K562 (cell line): Measurements from ENCODE around the gene CSF1R. TPM values are rescaled to one million over a fixed set of nuclear protein-coding genes. Genes with fewer than 3 reads are reported as not detected.

Experiments used
- ATAC-seq: fragments of 200-7000 bp; cut with Tn5 transposase; 3 replicates; pipeline ENCODE4 v1.9.1; 2020; ENCODE audit warnings: moderate library complexity
- BruUV-seq: library from RNA; stranded (reverse); fragments of 400-500 nt; replicated peaks from 2 replicates; lab custom pipeline; 2021; lab: Mats Ljungman, UMichigan
- CTCF ChIA-PET: fragments of 300-600 bp; formaldehyde crosslinking; extraction: SDS; loops from one replicate; lab custom pipeline; 2021; ENCODE audit warnings: low intra/inter-chr PET ratio; lab: Yijun Ruan, JAX
- POLR2A ChIA-PET: fragments of 300-600, 350-650 bp; sonication (Branson Sonifier 250); formaldehyde crosslinking; extraction: SDS; loops from one replicate; lab custom pipeline; 2021; ENCODE audit warnings: antibody characterized with exemption, inconsistent platforms; lab: Yijun Ruan, JAX
- DNase-seq, 4 experiments: peaks; one replicate each; pipeline versions ENCODE4 v3.0.0 to v3.0.0-alpha.2; 2011 to 2018; ENCODE audit warnings: low spot score in 3 of 4, mixed read lengths in 3 of 4; ENCODE audit errors: extremely low read depth in 1 of 4
- FAIRE-seq: peaks from 2 replicates; lab custom pipeline; 2011; peaks lifted over from hg19 to GRCh38; lab: Jason Lieb, UNC
- H2AFZ ChIP-seq: 2 replicates; pipeline ENCODE4 v1.6.0; 2011; ENCODE audit warnings: low read depth, low read length, control low read depth, inconsistent platforms
- H3K27ac ChIP-seq: fragments of 200-600 bp; 3 replicates; pipeline ENCODE4 v1.8.0; 2011; ENCODE audit warnings: low read depth, mild to moderate bottlenecking, control low read depth, inconsistent platforms, low read length, moderate library complexity, mixed read lengths; ENCODE audit errors: extremely low read depth
- H3K27me3 ChIP-seq, 2 experiments: fragments of 300-600 bp in 1 of 2; 2 replicates in 1 of 2; 3 replicates in 1 of 2; pipeline versions ENCODE4 v1.6.0 to v1.8.0; 2011; ENCODE audit warnings: inconsistent platforms in 2 of 2, low read length in 2 of 2, mild to moderate bottlenecking in 1 of 2, mixed read lengths in 1 of 2, moderate library complexity in 1 of 2; ENCODE audit not compliant: control insufficient read depth in 2 of 2, insufficient read depth in 2 of 2
- H3K36me3 ChIP-seq: fragments of 300-600 bp; 3 replicates; pipeline ENCODE4 v1.8.0; 2011; ENCODE audit warnings: mild to moderate bottlenecking, low read length, inconsistent platforms; ENCODE audit not compliant: control insufficient read depth, insufficient read depth
- H3K4me1 ChIP-seq, 2 experiments: fragments of 200-600 bp in 1 of 2; replicated peaks in 1 of 2; 2 replicates in 1 of 2; 3 replicates in 1 of 2; pipeline versions ENCODE4 v1.5.1 to v1.8.0; 2011; ENCODE audit warnings: inconsistent platforms in 2 of 2, low read length in 2 of 2, mild to moderate bottlenecking in 1 of 2, mixed read lengths in 1 of 2, moderate library complexity in 1 of 2; ENCODE audit not compliant: control insufficient read depth in 2 of 2, insufficient read depth in 2 of 2
- H3K4me2 ChIP-seq: 2 replicates; pipeline ENCODE4 v1.6.1; 2011; ENCODE audit warnings: low read length, control low read depth, inconsistent platforms, mixed read lengths; ENCODE audit not compliant: insufficient read depth
- H3K4me3 ChIP-seq: fragments of 200-600 bp; sonication (generic), shearing (Covaris generic); 2 replicates; pipeline ENCODE4 v1.5.1; 2016; ENCODE audit warnings: control low read depth, inconsistent platforms
- H3K79me2 ChIP-seq: fragments of 200-600 bp; 3 replicates; pipeline ENCODE4 v1.8.0; 2011; ENCODE audit warnings: low read length, inconsistent platforms; ENCODE audit not compliant: control insufficient read depth, insufficient read depth
- H3K9ac ChIP-seq, 2 experiments: 2 replicates each; pipeline versions ENCODE4 v1.6.0 to v1.6.1; 2011; ENCODE audit warnings: low read depth in 2 of 2, low read length in 2 of 2, control low read depth in 1 of 2, inconsistent platforms in 1 of 2, mild to moderate bottlenecking in 1 of 2, mixed read lengths in 1 of 2; ENCODE audit not compliant: insufficient read depth in 1 of 2
- H3K9me1 ChIP-seq: one replicate; pipeline ENCODE4 v1.6.0; 2011; ENCODE audit warnings: inconsistent platforms, mild to moderate bottlenecking, low read length, moderate library complexity; ENCODE audit not compliant: control insufficient read depth, insufficient read depth
- H3K9me3 ChIP-seq: replicated peaks from 2 replicates; pipeline ENCODE4 v1.5.1; 2011; ENCODE audit warnings: low read depth, low read length, inconsistent platforms; ENCODE audit not compliant: control insufficient read depth, insufficient read depth
- H4K20me1 ChIP-seq: replicated peaks from 2 replicates; pipeline ENCODE4 v1.6.1; 2011; ENCODE audit warnings: low read length, inconsistent platforms, mixed read lengths; ENCODE audit not compliant: control insufficient read depth, insufficient read depth
- ARID2 ChIP-seq: fragments of 450-650 bp; IDR thresholded peaks from 2 replicates; pipeline ENCODE4 v1.6.1; 2017; ENCODE audit warnings: antibody characterized with exemption, mild to moderate bottlenecking
- BCOR ChIP-seq: fragments of 450-650 bp; IDR thresholded peaks from 2 replicates; pipeline ENCODE4 v1.6.1; 2016
- HNRNPH1 ChIP-seq: fragments of 200-400 bp; formaldehyde crosslinking; optimal IDR thresholded peaks from 2 replicates; pipeline ENCODE3; 2017; ENCODE audit warnings: low read depth, mild to moderate bottlenecking, low read length, moderate library complexity
- KDM1A ChIP-seq, 2 experiments: fragments of 450-650 bp; IDR thresholded peaks; 2 replicates each; pipeline ENCODE4 v1.6.1; 2016; ENCODE audit warnings: mild to moderate bottlenecking in 2 of 2
- RBM25 ChIP-seq: fragments of 200-400 bp; formaldehyde crosslinking; IDR thresholded peaks from 2 replicates; pipeline ENCODE4 v1.6.1; 2018; ENCODE audit warnings: low read length, low read depth, moderate library complexity; ENCODE audit not compliant: severe bottlenecking
- ZKSCAN3 ChIP-seq: fragments of 250-450 bp; sonication (Bioruptor Pico); IDR thresholded peaks from 2 replicates; pipeline ENCODE4 v1.4.0; 2020
- WGBS: fragments of 100-300 bp; shearing (Covaris generic); methylation state at CpG from one replicate; pipeline ENCODE4 v1.1.6; 2016; ENCODE audit warnings: low coverage, mixed read lengths; ENCODE audit not compliant: insufficient coverage; ENCODE audit errors: missing lambda C conversion rate; 5-methylcytosine and 5-hydroxymethylcytosine counted together
- in situ Hi-C: fragments of 300-500 bp; cut with MboI; formaldehyde crosslinking; loops from 4 replicates; pipeline ENCODE4 v1.15.0; 2018; ENCODE audit warnings: inconsistent platforms, mixed read lengths
- intact Hi-C: fragments of 100-400 bp; cut with micrococcal nuclease; formaldehyde crosslinking; loops from 2 replicates; pipeline ENCODE4 v1.14.2; 2022
- polyA plus RNA-seq, 8 experiments: library from polyadenylated mRNA; depleted of rRNA in 4 of 8; stranded (reverse) in 5 of 8; unstranded in 3 of 8; fragments of >200 nt; fragmentation: Nextera tagmentation in 2 of 8; fragmentation: Illumina TruSeq in 1 of 8; extraction: Ambion mirVana in 2 of 8; extraction: Trizol in 1 of 8; gene quantifications; 2 replicates each; pipeline versions ENCODE4 v1.2.1 to v1.2.3, GENCODE V29; 2011 to 2014; ENCODE audit warnings: inconsistent platforms in 1 of 8, missing spikeins in 1 of 8
- total RNA-seq, 7 experiments: library from RNA; depleted of rRNA in 6 of 7; stranded (reverse); fragments of >200 nt in 6 of 7; fragmentation: Illumina TruSeq in 2 of 7; extraction: Trizol in 2 of 7; gene quantifications; 2 replicates each; pipeline versions ENCODE4 v1.2.1 to v1.2.3, GENCODE V29; 2011 to 2021; ENCODE audit warnings: low replicate concordance in 1 of 7

Gene CSF1R
- total and polyA plus RNA-seq, 9 of the 15 experiments (the other 6 are each of a cell fraction or from before 2014, with no cell fraction given) = 0.03 to 0.64 (median 0.20) TPM; not detected in 6

DNA sequence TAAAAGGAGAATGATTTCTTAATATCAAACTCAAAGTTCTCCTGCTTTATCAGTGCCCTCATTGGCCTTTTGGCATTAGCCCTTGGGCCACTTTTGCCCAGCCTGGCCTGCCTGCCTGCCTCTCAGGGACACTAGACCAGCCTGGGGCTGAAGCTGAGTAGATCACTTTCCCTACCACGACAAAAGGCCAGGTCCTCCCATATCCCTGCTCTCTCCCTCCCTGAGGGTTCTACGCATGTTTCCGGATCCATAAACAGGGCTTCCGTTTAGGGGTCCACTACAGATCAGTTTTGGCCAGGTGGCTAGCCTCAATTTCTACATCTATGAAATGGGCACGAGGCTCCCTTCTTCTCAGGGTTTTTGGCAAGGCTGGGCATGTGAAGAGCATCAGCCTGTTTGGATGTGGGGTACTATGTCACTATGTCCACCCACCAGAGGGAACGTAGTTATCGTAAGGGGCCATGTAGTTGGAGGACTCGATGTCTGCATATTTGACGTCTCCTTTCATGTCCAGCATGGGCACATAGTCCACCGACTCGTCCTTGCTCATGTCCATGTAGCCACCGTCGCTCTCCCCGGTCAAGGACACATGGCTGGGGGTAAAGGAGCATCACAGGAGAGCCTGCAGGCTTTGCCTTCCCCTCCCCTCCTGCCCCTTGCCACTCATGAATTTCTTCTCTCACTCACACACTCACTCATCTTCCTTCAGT, 35.2 kb upstream of the CSF1R start:
- ChIA-PET POLR2A (no interaction called here), CTCF (no interaction called here)
- Histone ChIP-seq H3K36me3 (no peaks in the 10 kb centered on the region), H3K4me1 (peaks cover 12 to 21% of the 10 kb centered on the region in 2 experiments; a peak in 4 of 5 replicates), H2AFZ (peak overlapping the region; percentile 76; the same call in 1 of the 2 replicates), H3K9me1 (no peaks in the 10 kb centered on the region), H3K4me2 (peak overlapping the region; percentile 9; the same call in 1 of the 2 replicates), H3K9me3 (no peaks in the 10 kb centered on the region), H3K4me3 (no peak overlapping the region)
- no TSS peak for BruUV-seq
- DNase-seq (no peak), ATAC-seq (no peak)
- intact Hi-C loops = loop anchor here (10.0 kb wide), 2 partner anchors 47 to 287 kb away; no protein-coding TSS in a partner anchor
- no peak for TF ChIP-seq HNRNPH1
- peak; percentile 64 for TF ChIP-seq RBM25
- TF ChIP-seq ARID2 = no peak
- no peak for TF ChIP-seq ZKSCAN3 (CRISPR knock-in tag)
- TF ChIP-seq KDM1A (IDR thresholded peaks at IDR 0.05) = 0 out of 4 replicates have a peak, but pooled peaks of 1 of the 2 experiments have one; percentile 17
- peak; percentile 68 for TF ChIP-seq BCOR
- TF ChIP-seq, all 486 proteins: peak for 3
- H3K27me3 ChIP-seq = no peaks in the 10 kb centered on the region
- WGBS = 57% methylated on average over 13 of the region's 14 CpGs
- H3K79me2 ChIP-seq = no peaks in the 10 kb centered on the region
- in situ Hi-C loops = no loop called here
- peak; percentile 74 for FAIRE-seq
- H4K20me1 ChIP-seq = no peaks in the 10 kb centered on the region
- no peak overlapping the region for H3K9ac ChIP-seq
- H3K27ac ChIP-seq = no peak overlapping the region; the same call in 2 of the 3 replicates
